GM12878 (cell line): Measurements from ENCODE around the gene GREM1. TPM values are rescaled to one million over a fixed set of nuclear protein-coding genes. Genes with fewer than 3 reads are reported as not detected.

Experiments used
- JUNB ChIP-seq: IDR thresholded peaks from 2 replicates; pipeline ENCODE4 v1.6.1; 2016; ENCODE audit warnings: antibody characterized with exemption, mild to moderate bottlenecking
- MTA2 ChIP-seq: fragments of 450-650 bp; IDR thresholded peaks from 2 replicates; pipeline ENCODE4 v1.6.1; 2016; ENCODE audit warnings: low read depth, mild to moderate bottlenecking, moderate library complexity
- MYB ChIP-seq: fragments of 150-350 bp; IDR thresholded peaks from 2 replicates; pipeline ENCODE4 v1.6.1; 2014; ENCODE audit warnings: mild to moderate bottlenecking, low read depth, low read length, borderline replicate concordance
- RAD21 ChIP-seq: IDR thresholded peaks from 2 replicates; pipeline ENCODE4 v1.6.1; 2011; ENCODE audit warnings: mild to moderate bottlenecking, low read depth, low read length, moderate library complexity; ENCODE audit not compliant: insufficient read depth
- RUNX3 ChIP-seq: IDR thresholded peaks from 2 replicates; pipeline ENCODE4 v1.6.1; 2012; ENCODE audit warnings: low read length, inconsistent platforms
- YBX1 ChIP-seq: fragments of 450-650 bp; IDR thresholded peaks from 2 replicates; pipeline ENCODE4 v1.6.1; 2016; ENCODE audit warnings: antibody characterized with exemption
- polyA plus RNA-seq, 11 experiments: library from polyadenylated mRNA; depleted of rRNA in 4 of 11; unstranded in 6 of 11; stranded (reverse) in 5 of 11; fragments of >200 nt; fragmentation: Nextera tagmentation in 4 of 11; fragmentation: Illumina TruSeq in 1 of 11; extraction: Ambion mirVana in 4 of 11; extraction: Trizol in 1 of 11; gene quantifications; 1 replicate in 1 of 11; 2 replicates in 10 of 11; pipeline versions ENCODE4 v1.2.1 to v1.2.3, GENCODE V29; 2011 to 2016; ENCODE audit warnings: inconsistent platforms in 2 of 11, missing spikeins in 2 of 11, low read depth in 1 of 11
- total RNA-seq, 4 experiments: library from RNA; depleted of rRNA in 3 of 4; stranded (reverse); fragments of >200 nt in 3 of 4; fragmentation: Illumina TruSeq in 1 of 4; extraction: Trizol in 1 of 4; gene quantifications; 2 replicates each; pipeline versions ENCODE4 v1.2.1 to v1.2.3, GENCODE V29; 2013 to 2021
- TF ChIP-seq, protein P1 (sequence below): fragments of 450-650 bp; IDR thresholded peaks from 2 replicates; pipeline ENCODE4 v1.6.1; 2016; ENCODE audit warnings: mild to moderate bottlenecking
- TF ChIP-seq, protein P2 (sequence below): fragments of 150-350 bp; IDR thresholded peaks from 2 replicates; pipeline ENCODE4 v1.6.1; 2016; ENCODE audit warnings: low read depth, low read length

The GREM1 gene
- total and polyA plus RNA-seq, 10 of the 15 experiments (the other 5 are each of a cell fraction or from before 2014, with no cell fraction given) = 0.08 to 0.36 (median 0.08) TPM; not detected in 7

- TF ChIP-seq, protein P1, sequence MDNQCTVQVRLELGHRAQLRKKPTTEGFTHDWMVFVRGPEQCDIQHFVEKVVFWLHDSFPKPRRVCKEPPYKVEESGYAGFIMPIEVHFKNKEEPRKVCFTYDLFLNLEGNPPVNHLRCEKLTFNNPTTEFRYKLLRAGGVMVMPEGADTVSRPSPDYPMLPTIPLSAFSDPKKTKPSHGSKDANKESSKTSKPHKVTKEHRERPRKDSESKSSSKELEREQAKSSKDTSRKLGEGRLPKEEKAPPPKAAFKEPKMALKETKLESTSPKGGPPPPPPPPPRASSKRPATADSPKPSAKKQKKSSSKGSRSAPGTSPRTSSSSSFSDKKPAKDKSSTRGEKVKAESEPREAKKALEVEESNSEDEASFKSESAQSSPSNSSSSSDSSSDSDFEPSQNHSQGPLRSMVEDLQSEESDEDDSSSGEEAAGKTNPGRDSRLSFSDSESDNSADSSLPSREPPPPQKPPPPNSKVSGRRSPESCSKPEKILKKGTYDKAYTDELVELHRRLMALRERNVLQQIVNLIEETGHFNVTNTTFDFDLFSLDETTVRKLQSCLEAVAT = no peak
- TF ChIP-seq JUNB (no peak), MYB (no peak), YBX1 (no peak), RUNX3 (no peak), MTA2 (no peak), RAD21 (no peak)
- TF ChIP-seq, protein P2, sequence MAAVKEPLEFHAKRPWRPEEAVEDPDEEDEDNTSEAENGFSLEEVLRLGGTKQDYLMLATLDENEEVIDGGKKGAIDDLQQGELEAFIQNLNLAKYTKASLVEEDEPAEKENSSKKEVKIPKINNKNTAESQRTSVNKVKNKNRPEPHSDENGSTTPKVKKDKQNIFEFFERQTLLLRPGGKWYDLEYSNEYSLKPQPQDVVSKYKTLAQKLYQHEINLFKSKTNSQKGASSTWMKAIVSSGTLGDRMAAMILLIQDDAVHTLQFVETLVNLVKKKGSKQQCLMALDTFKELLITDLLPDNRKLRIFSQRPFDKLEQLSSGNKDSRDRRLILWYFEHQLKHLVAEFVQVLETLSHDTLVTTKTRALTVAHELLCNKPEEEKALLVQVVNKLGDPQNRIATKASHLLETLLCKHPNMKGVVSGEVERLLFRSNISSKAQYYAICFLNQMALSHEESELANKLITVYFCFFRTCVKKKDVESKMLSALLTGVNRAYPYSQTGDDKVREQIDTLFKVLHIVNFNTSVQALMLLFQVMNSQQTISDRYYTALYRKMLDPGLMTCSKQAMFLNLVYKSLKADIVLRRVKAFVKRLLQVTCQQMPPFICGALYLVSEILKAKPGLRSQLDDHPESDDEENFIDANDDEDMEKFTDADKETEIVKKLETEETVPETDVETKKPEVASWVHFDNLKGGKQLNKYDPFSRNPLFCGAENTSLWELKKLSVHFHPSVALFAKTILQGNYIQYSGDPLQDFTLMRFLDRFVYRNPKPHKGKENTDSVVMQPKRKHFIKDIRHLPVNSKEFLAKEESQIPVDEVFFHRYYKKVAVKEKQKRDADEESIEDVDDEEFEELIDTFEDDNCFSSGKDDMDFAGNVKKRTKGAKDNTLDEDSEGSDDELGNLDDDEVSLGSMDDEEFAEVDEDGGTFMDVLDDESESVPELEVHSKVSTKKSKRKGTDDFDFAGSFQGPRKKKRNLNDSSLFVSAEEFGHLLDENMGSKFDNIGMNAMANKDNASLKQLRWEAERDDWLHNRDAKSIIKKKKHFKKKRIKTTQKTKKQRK = no peak
Observed at GRCh38 chr15:32718821-32719716, 1.3 kb downstream of the GREM1 start (continued).
